SK-N-SH (cell line): ENCODE measurements around the gene DUOXA2. TPM values are rescaled to one million over a fixed set of nuclear protein-coding genes. Genes with fewer than 3 reads are reported as not detected.

Source experiments
- CTCF ChIA-PET: fragments of 300-600, 350-600 bp; formaldehyde crosslinking; extraction: SDS; loops from one replicate; lab custom pipeline; 2021; lab: Yijun Ruan, JAX
- POLR2A ChIA-PET: fragments of 350-600 bp; sonication (Branson Sonifier 250); formaldehyde crosslinking; extraction: SDS; loops from one replicate; lab custom pipeline; 2020; ENCODE audit warnings: antibody characterized with exemption, inconsistent platforms; lab: Yijun Ruan, JAX
- DNase-seq: peaks from one replicate; pipeline ENCODE4 v3.0.0; 2012
- H2AFZ ChIP-seq: fragments of 200-600 bp; sonication (generic); 2 replicates; pipeline ENCODE4 v1.8.1; 2016; ENCODE audit warnings: antibody characterized with exemption, mild to moderate bottlenecking, low read depth
- H3F3A ChIP-seq: fragments of 200-600 bp; sonication (generic); replicated peaks from 2 replicates; pipeline ENCODE3; 2016; ENCODE audit warnings: antibody characterized with exemption, mild to moderate bottlenecking; ENCODE audit not compliant: insufficient read depth
- H3K27ac ChIP-seq, 2 experiments: fragments of 200-500 bp in 1 of 2; fragments of 200-600 bp in 1 of 2; sonication (Bioruptor generic) in 1 of 2; sonication (generic), shearing (Covaris generic) in 1 of 2; 2 replicates each; pipeline versions ENCODE4 v1.5.1 to v1.6.1; 2014 to 2016; ENCODE audit warnings: low read depth in 2 of 2, inconsistent platforms in 1 of 2, low read length in 1 of 2, mild to moderate bottlenecking in 1 of 2, mixed read lengths in 1 of 2
- H3K27me3 ChIP-seq: fragments of 200-600 bp; sonication (generic), shearing (Covaris generic); 2 replicates; pipeline ENCODE4 v1.6.1; 2016; ENCODE audit warnings: mixed run types; ENCODE audit not compliant: insufficient read depth
- H3K36me3 ChIP-seq, 2 experiments: fragments of 200-500 bp in 1 of 2; fragments of 200-600 bp in 1 of 2; sonication (Bioruptor generic) in 1 of 2; sonication (generic) in 1 of 2; replicated peaks in 1 of 2; 2 replicates each; pipeline versions ENCODE3 to v1.5.1; 2014 to 2016; ENCODE audit warnings: low read length in 1 of 2, mild to moderate bottlenecking in 1 of 2; ENCODE audit not compliant: insufficient read depth in 2 of 2, control insufficient read depth in 1 of 2
- H3K4me1 ChIP-seq, 2 experiments: fragments of 200-500 bp in 1 of 2; fragments of 200-600 bp in 1 of 2; sonication (Bioruptor generic) in 1 of 2; sonication (generic), shearing (Covaris generic) in 1 of 2; 2 replicates each; pipeline versions ENCODE4 v1.5.1 to v1.6.1; 2014 to 2016; ENCODE audit warnings: low read depth in 1 of 2, low read length in 1 of 2, mixed run types in 1 of 2; ENCODE audit not compliant: insufficient read depth in 2 of 2, control insufficient read depth in 1 of 2
- H3K4me2 ChIP-seq: fragments of 200-600 bp; sonication (generic), shearing (Covaris generic); 2 replicates; pipeline ENCODE4 v1.6.1; 2017; ENCODE audit warnings: mixed run types
- H3K4me3 ChIP-seq, 2 experiments: fragments of 200-500 bp in 1 of 2; fragments of 200-600 bp in 1 of 2; sonication (Bioruptor generic) in 1 of 2; sonication (generic), shearing (Covaris generic) in 1 of 2; 2 replicates each; pipeline versions ENCODE4 v1.5.1 to v1.8.1; 2014 to 2016; ENCODE audit warnings: low read depth in 2 of 2, inconsistent platforms in 1 of 2, low read length in 1 of 2, mild to moderate bottlenecking in 1 of 2, mixed read lengths in 1 of 2, moderate library complexity in 1 of 2
- H3K79me2 ChIP-seq: fragments of 200-600 bp; sonication (generic); 2 replicates; pipeline ENCODE4 v1.8.1; 2017; ENCODE audit warnings: mild to moderate bottlenecking; ENCODE audit not compliant: insufficient read depth
- H3K9ac ChIP-seq: fragments of 200-600 bp; sonication (generic); 2 replicates; pipeline ENCODE4 v1.6.1; 2017; ENCODE audit warnings: mixed run types
- H3K9me2 ChIP-seq: fragments of 200-600 bp; sonication (generic); 2 replicates; pipeline ENCODE4 v1.6.1; 2017; ENCODE audit warnings: mixed run types
- H3K9me3 ChIP-seq: fragments of 200-600 bp; sonication (generic); 2 replicates; pipeline ENCODE4 v1.6.1; 2017; ENCODE audit warnings: mixed run types, mild to moderate bottlenecking, moderate library complexity
- H4K20me1 ChIP-seq: fragments of 200-600 bp; sonication (generic); 2 replicates; pipeline ENCODE4 v1.6.1; 2017; ENCODE audit warnings: mild to moderate bottlenecking, mixed run types; ENCODE audit not compliant: insufficient read depth
- CHD2 ChIP-seq: fragments of 150-350 bp; IDR thresholded peaks from 2 replicates; pipeline ENCODE4 v1.6.1; 2018; ENCODE audit warnings: low read length; ENCODE audit not compliant: partially characterized antibody
- ELF1 ChIP-seq: IDR thresholded peaks from 2 replicates; pipeline ENCODE4 v1.4.0; 2012
- EP300 ChIP-seq, 2 experiments: IDR thresholded peaks; 2 replicates each; pipeline versions ENCODE4 v1.4.0 to v1.6.1; 2012; ENCODE audit warnings: borderline replicate concordance in 1 of 2, low read depth in 1 of 2, low read length in 1 of 2
- FOXM1 ChIP-seq: IDR thresholded peaks from 2 replicates; pipeline ENCODE4 v1.4.0; 2012; ENCODE audit warnings: low read depth, mild to moderate bottlenecking
- GATA2 ChIP-seq: sonication (generic); formaldehyde crosslinking; IDR thresholded peaks from 2 replicates; pipeline ENCODE4 v1.5.0; 2020; ENCODE audit warnings: mild to moderate bottlenecking, missing genetic modification reagents
- JUND ChIP-seq: IDR thresholded peaks from 2 replicates; pipeline ENCODE4 v1.4.0; 2012
- MEF2A ChIP-seq: IDR thresholded peaks from 2 replicates; pipeline ENCODE4 v1.4.0; 2012; ENCODE audit warnings: low read depth, borderline replicate concordance
- MXI1 ChIP-seq: IDR thresholded peaks from 2 replicates; pipeline ENCODE4 v1.6.1; 2012; ENCODE audit warnings: mild to moderate bottlenecking, low read depth, low read length, improper control_type of control experiment
- NFIC ChIP-seq: IDR thresholded peaks from 2 replicates; pipeline ENCODE4 v1.4.0; 2012; ENCODE audit warnings: borderline replicate concordance
- NRF1 ChIP-seq: IDR thresholded peaks from 2 replicates; pipeline ENCODE4 v1.6.1; 2012; ENCODE audit warnings: low read depth, mild to moderate bottlenecking, low read length
- POLR2AphosphoS5 ChIP-seq: IDR thresholded peaks from 2 replicates; pipeline ENCODE4 v1.6.1; 2012; ENCODE audit warnings: low read depth, low read length
- RFX5 ChIP-seq: IDR thresholded peaks from 2 replicates; pipeline ENCODE4 v1.6.1; 2012; ENCODE audit warnings: mild to moderate bottlenecking, improper control_type of control experiment, low read length
- RXRA ChIP-seq: IDR thresholded peaks from 2 replicates; pipeline ENCODE4 v1.4.0; 2012; ENCODE audit warnings: low read depth, mild to moderate bottlenecking, borderline replicate concordance
- SIN3A ChIP-seq: IDR thresholded peaks from 2 replicates; pipeline ENCODE4 v1.6.1; 2012; ENCODE audit warnings: low read depth, mild to moderate bottlenecking, low read length, moderate library complexity, borderline replicate concordance
- TAF1 ChIP-seq: IDR thresholded peaks from 2 replicates; pipeline ENCODE4 v1.6.1; 2012; ENCODE audit warnings: low read depth, mild to moderate bottlenecking, low read length, moderate library complexity, borderline replicate concordance
- TCF12 ChIP-seq: IDR thresholded peaks from 2 replicates; pipeline ENCODE4 v1.4.0; 2012
- YY1 ChIP-seq: IDR thresholded peaks from 2 replicates; pipeline ENCODE4 v1.4.0; 2012; ENCODE audit warnings: low read depth, mild to moderate bottlenecking
- WGBS: methylation state at CpG from one replicate; pipeline ENCODE4 v1.1.6; 2017; ENCODE audit warnings: low lambda C conversion rate; 5-methylcytosine and 5-hydroxymethylcytosine counted together
- polyA plus RNA-seq, 3 experiments: library from polyadenylated mRNA; depleted of rRNA; stranded (reverse); fragments of >200 nt; gene quantifications; 2 replicates each; pipeline ENCODE4 v1.2.3, GENCODE V29; 2012
- TF ChIP-seq, protein P1 (sequence below): fragments of 200-600 bp; sonication (generic); IDR thresholded peaks from 2 replicates; pipeline ENCODE4 v1.6.1; 2017; ENCODE audit warnings: antibody characterized with exemption, mild to moderate bottlenecking, moderate library complexity
- TF ChIP-seq, protein P2 (sequence below): fragments of 150-350 bp; IDR thresholded peaks from 2 replicates; pipeline ENCODE4 v1.6.1; 2016; ENCODE audit warnings: mild to moderate bottlenecking, low read depth, low read length
- TF ChIP-seq, protein P3 (sequence below): fragments of 150-350 bp; IDR thresholded peaks from 2 replicates; pipeline ENCODE4 v1.6.1; 2017; ENCODE audit warnings: antibody characterized with exemption, low read length, low read depth, borderline replicate concordance
- TF ChIP-seq, protein P4 (sequence below): IDR thresholded peaks from 2 replicates; pipeline ENCODE4 v1.4.0; 2012; ENCODE audit warnings: low read depth, borderline replicate concordance

DUOXA2 gene
- polyA plus RNA-seq, 1 of the 3 experiments (the other 2 are of a cell fraction) = not detected

DNA sequence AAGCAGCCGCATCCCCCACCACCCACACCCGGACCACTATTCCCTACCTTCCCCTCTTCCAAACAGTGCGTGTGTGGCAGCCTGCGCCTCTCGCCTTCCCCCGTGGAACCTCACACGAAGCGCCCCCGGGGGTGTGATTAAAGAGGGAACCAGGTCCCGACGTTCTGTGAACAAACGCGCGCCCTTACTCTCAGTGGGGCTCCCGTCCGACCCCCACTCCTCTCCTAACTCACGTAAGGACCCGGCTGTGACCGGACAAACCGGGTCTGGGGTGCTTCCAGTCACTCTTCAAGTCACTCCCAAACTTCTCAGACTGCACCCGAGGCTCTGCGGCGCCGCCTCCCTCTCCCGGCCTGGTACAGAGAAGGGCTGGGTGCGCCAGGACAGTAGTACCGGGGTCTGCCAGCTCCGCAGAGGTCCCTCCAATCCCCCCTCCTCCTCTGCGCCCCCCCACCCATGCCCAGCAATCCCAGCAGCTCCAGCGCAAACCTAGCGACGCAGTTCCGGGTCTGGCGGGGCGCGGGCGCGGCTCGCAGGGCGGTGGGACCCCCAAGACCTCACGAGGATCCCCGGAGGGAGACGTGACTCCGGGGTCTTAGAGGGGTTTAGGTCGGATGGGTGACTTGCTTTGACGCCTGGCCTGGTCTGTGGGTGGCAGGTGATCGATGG lies 15.0 kb downstream of the DUOXA2 start:
- Histone ChIP-seq H4K20me1 (no peaks in the 10 kb centered on the region), H3K4me2 (no peak overlapping the region), H2AFZ (no peak overlapping the region), H3K36me3 (no peaks in the 10 kb centered on the region), H3K9me2 (no peaks in the 10 kb centered on the region), H3K9me3 (no peaks in the 10 kb centered on the region), H3K4me1 (peaks cover 0 to 15% of the 10 kb centered on the region in 2 experiments; a peak in 1 of 4 replicates), H3K79me2 (no peaks in the 10 kb centered on the region), H3K9ac (no peak overlapping the region), H3K27me3 (peaks cover 10% of the 10 kb centered on the region; the same call in 1 of the 2 replicates), H3K4me3 (no peak overlapping the region), H3F3A (no peaks in the 10 kb centered on the region), H3K27ac (no peak overlapping the region)
- POLR2A ChIA-PET = interaction anchor here (0.6 kb wide), 1 partner anchor 17 kb away, joined by 3 read pairs; no protein-coding TSS in a partner anchor
- CTCF ChIA-PET = interaction anchor here (1.1 to 6.0 kb wide), 2 partner anchors 11 to 328 kb away, joined by 4 to 52 read pairs; no protein-coding TSS in a partner anchor
- TF ChIP-seq EP300 (IDR thresholded peaks at IDR 0.05; ENCODE audit: borderline replicate concordance in 1 of 2, low read depth in 1 of 2, low read length in 1 of 2) = no peak
- no peak for TF ChIP-seq YY1
- 65% methylated on average over 35 of the region's 47 CpGs for WGBS
- no peak for DNase-seq

DNA sequence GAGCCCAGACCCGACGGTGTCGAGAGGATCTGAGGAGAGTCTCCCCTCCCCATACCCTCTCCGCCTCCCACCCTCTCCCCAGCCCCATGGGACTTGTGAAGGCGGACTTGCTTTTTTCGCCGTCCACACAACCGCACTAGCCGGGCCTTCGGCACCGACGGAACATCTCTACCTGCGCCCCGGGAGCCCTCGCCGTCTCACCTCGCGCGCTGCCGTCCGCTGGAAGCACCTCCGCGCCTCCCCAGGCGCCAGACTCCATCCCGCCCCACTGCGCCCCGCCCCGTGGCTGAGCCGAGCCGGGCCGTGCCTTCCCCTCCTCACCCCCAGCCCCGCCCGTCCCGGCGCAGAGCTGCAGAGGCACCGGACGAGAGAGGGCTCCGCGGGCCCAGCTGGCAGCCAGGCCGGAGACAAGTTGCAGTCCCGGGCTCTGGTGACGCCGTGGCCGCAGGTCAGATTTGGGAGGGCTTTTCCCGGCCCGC lies 15.6 kb downstream of the DUOXA2 start, which contains the start of the genes DUOX1 and DUOXA1:
Gene DUOX1 (plus strand): TSS at position 344 of the 479 bp plus-strand sequence. CDS start 1,973 bp downstream, outside the sequence.
Gene DUOXA1 (minus strand): TSS at position 229 of the 479 bp plus-strand sequence. CDS start 6,865 bp downstream, outside the sequence.
- H3K36me3 ChIP-seq = no peaks in the 10 kb centered on the region
- CTCF ChIA-PET = interaction anchor here (0.6 to 6.0 kb wide), 4 partner anchors 11 to 328 kb away, joined by 3 to 52 read pairs (median 5); no protein-coding TSS in a partner anchor

More for the DNA sequence above, 15.6 kb downstream of the DUOXA2 start, which contains the start of the genes DUOX1 and DUOXA1:
- H2AFZ ChIP-seq = no peak within 1 kb of the TSS
- H3K27me3 ChIP-seq = peaks cover 7% of the 10 kb centered on the region; the same call in 1 of the 2 replicates
- POLR2A ChIA-PET = no interaction called here
- no peak within 1 kb of the TSS for H3K27ac ChIP-seq
- no peaks in the 10 kb centered on the region for H3K9me3 ChIP-seq
- peaks cover 0 to 15% of the 10 kb centered on the region in 2 experiments; a peak in 1 of 4 replicates for H3K4me1 ChIP-seq
- H4K20me1 ChIP-seq = no peaks in the 10 kb centered on the region
- TF ChIP-seq SIN3A (no peak), JUND (no peak), MXI1 (no peak), NFIC (no peak), GATA2 (CRISPR knock-in tag) (no peak), POLR2AphosphoS5 (no peak), MEF2A (no peak), ELF1 (no peak), EP300 (IDR thresholded peaks at IDR 0.05; ENCODE audit: borderline replicate concordance in 1 of 2, low read depth in 1 of 2, low read length in 1 of 2) (no peak), TCF12 (no peak), TAF1 (no peak), RFX5 (no peak), FOXM1 (no peak), RXRA (no peak), NRF1 (no peak), CHD2 (no peak)
- TF ChIP-seq, protein P1, sequence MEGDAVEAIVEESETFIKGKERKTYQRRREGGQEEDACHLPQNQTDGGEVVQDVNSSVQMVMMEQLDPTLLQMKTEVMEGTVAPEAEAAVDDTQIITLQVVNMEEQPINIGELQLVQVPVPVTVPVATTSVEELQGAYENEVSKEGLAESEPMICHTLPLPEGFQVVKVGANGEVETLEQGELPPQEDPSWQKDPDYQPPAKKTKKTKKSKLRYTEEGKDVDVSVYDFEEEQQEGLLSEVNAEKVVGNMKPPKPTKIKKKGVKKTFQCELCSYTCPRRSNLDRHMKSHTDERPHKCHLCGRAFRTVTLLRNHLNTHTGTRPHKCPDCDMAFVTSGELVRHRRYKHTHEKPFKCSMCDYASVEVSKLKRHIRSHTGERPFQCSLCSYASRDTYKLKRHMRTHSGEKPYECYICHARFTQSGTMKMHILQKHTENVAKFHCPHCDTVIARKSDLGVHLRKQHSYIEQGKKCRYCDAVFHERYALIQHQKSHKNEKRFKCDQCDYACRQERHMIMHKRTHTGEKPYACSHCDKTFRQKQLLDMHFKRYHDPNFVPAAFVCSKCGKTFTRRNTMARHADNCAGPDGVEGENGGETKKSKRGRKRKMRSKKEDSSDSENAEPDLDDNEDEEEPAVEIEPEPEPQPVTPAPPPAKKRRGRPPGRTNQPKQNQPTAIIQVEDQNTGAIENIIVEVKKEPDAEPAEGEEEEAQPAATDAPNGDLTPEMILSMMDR = no peak
- TF ChIP-seq, protein P2, sequence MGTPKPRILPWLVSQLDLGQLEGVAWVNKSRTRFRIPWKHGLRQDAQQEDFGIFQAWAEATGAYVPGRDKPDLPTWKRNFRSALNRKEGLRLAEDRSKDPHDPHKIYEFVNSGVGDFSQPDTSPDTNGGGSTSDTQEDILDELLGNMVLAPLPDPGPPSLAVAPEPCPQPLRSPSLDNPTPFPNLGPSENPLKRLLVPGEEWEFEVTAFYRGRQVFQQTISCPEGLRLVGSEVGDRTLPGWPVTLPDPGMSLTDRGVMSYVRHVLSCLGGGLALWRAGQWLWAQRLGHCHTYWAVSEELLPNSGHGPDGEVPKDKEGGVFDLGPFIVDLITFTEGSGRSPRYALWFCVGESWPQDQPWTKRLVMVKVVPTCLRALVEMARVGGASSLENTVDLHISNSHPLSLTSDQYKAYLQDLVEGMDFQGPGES = no peak
- TF ChIP-seq, protein P3, sequence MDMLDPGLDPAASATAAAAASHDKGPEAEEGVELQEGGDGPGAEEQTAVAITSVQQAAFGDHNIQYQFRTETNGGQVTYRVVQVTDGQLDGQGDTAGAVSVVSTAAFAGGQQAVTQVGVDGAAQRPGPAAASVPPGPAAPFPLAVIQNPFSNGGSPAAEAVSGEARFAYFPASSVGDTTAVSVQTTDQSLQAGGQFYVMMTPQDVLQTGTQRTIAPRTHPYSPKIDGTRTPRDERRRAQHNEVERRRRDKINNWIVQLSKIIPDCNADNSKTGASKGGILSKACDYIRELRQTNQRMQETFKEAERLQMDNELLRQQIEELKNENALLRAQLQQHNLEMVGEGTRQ = no peak
- TF ChIP-seq, protein P4, sequence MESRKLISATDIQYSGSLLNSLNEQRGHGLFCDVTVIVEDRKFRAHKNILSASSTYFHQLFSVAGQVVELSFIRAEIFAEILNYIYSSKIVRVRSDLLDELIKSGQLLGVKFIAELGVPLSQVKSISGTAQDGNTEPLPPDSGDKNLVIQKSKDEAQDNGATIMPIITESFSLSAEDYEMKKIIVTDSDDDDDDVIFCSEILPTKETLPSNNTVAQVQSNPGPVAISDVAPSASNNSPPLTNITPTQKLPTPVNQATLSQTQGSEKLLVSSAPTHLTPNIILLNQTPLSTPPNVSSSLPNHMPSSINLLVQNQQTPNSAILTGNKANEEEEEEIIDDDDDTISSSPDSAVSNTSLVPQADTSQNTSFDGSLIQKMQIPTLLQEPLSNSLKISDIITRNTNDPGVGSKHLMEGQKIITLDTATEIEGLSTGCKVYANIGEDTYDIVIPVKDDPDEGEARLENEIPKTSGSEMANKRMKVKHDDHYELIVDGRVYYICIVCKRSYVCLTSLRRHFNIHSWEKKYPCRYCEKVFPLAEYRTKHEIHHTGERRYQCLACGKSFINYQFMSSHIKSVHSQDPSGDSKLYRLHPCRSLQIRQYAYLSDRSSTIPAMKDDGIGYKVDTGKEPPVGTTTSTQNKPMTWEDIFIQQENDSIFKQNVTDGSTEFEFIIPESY = no peak
- H3K4me3 ChIP-seq = no peak within 1 kb of the TSS
- no peak within 1 kb of the TSS for H3K9ac ChIP-seq
- no peaks in the 10 kb centered on the region for H3F3A ChIP-seq
- H3K79me2 ChIP-seq = no peaks in the 10 kb centered on the region
- H3K4me2 ChIP-seq = no peak within 1 kb of the TSS
- H3K9me2 ChIP-seq = no peaks in the 10 kb centered on the region
- no peak for DNase-seq
- WGBS = 76% methylated on average over 34 of the region's 46 CpGs
